Forelimb muscle (tissue), 1 donor: ENCODE data around the gene OR11H12. TPM values are rescaled to one million over a fixed set of nuclear protein-coding genes. Genes with fewer than 3 reads are reported as not detected.
"Not testable (repeated sequence)": the region's sequence is repeated elsewhere in the genome, so short reads cannot be mapped to it uniquely, and the experiment has no call there.

Source experiments
- DNase-seq: peaks from one replicate; pipeline ENCODE4 v3.0.0-alpha.2; 2013; ENCODE audit warnings: low read depth
- polyA plus RNA-seq: library from polyadenylated mRNA; unstranded; fragments of 120-200 nt; gene quantifications from one replicate; pipeline ENCODE4 v1.2.1, GENCODE V29; 2013; ENCODE audit not compliant: insufficient read length

The OR11H12 gene, protein sequence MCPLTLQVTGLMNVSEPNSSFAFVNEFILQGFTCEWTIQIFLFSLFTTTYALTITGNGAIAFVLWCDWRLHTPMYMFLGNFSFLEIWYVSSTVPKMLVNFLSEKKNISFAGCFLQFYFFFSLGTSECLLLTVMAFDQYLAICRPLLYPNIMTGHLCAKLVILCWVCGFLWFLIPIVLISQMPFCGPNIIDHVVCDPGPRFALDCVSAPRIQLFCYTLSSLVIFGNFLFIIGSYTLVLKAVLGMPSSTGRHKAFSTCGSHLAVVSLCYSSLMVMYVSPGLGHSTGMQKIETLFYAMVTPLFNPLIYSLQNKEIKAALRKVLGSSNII
- not detected for polyA plus RNA-seq

- DNase-seq, result not testable (repeated sequence)
These were observed at the start of gene OR11H12 for GRCh38 chr14:18600817-18601216. OR11H12 (plus strand) TSS chr14:18601117; CDS start chr14:18601117, 0 bp downstream.

DNA sequence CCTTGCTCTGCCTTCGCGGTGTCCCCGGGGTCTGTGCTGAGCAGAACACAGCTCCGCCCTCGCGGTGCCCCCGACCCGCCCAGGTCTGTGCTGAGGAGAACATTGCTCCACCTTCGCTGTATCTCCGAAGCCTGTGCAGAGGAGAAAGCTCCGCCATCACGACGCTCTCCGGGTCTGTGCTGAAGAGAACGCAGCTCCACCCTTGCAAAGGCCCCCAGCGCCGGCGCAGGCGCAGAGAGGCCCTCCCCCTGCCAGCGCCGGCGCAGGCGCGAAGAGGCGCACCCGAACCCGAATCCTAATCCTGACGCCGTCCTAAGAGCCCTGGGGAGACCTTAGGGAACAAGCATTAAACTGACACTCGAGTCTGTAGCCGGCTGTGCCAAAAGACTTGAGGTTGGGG lies 18.0 kb upstream of the OR11H12 start:
- not testable (repeated sequence) for DNase-seq

DNA sequence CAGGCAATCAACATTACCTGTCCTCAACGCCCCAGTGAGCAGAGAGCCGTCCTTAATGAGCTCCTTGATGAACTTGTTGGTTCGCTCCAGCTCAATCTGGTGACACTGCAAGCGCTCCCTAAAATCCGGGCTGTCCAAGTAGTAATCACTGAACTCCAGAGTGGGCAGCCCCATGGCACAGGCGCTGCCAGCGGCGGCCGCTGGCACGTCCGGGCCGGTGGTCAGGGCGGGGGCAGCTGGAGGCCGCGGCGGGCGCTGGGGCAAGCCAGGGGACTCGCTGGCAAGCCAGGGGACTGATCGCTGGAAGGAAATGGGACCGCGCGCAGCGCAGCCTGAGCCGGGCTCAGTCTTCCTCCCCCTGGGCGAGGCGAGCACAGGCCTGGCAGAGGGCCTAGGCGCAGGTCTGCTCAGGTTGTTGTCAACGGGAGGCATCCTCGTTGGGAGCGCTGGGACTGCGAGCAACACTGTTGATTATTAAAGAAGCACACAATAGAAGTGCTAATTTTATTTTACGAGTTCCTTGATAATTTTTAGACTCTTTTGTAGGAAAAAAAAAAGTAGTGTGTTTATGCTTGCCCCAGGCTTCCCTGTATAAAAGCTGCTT lies 25.8 kb downstream of the OR11H12 start:
- not testable (repeated sequence) for DNase-seq

DNA sequence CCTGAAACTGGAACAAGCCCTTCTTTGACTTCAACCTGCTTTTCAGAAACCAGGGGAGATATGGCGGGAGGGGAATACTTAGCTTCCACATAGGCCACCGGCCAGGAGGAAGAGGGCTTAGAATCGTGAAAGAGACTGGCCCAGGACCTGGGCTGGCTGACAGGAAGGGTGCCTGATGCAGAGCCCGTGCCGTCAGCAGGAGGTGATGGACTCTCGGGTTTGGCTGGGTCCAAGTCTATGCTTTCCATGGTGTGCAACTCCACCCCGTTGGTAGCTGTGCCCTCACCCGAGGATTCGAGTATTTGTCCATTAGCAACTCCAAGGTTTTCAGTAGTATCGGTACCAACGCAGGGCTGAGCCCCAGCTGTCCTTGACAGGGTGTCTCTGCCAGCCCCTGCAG lies 35.1 kb downstream of the OR11H12 start:
- DNase-seq, result not testable (repeated sequence)

- not testable (repeated sequence) for DNase-seq
These were observed 37.1 kb downstream of the OR11H12 start for GRCh38 chr14:18638032-18638431.

GRCh38 chr14:18638785-18639184 lies 37.9 kb downstream of the OR11H12 start:
- not testable (repeated sequence) for DNase-seq

- not testable (repeated sequence) for DNase-seq
These were observed 45.3 kb downstream of the OR11H12 start for GRCh38 chr14:18646075-18646730.
